GM19372 (cell line): Measurements from ENCODE around the gene SRMS.

Experiments
- ATAC-seq: cut with Tn5 transposase; IDR thresholded peaks from one replicate; pipeline ENCODE4 v1.9.1; 2021; ENCODE audit warnings: mild to moderate bottlenecking, low read depth, moderate library complexity; ENCODE audit not compliant: unreplicated experiment

The SRMS gene, protein sequence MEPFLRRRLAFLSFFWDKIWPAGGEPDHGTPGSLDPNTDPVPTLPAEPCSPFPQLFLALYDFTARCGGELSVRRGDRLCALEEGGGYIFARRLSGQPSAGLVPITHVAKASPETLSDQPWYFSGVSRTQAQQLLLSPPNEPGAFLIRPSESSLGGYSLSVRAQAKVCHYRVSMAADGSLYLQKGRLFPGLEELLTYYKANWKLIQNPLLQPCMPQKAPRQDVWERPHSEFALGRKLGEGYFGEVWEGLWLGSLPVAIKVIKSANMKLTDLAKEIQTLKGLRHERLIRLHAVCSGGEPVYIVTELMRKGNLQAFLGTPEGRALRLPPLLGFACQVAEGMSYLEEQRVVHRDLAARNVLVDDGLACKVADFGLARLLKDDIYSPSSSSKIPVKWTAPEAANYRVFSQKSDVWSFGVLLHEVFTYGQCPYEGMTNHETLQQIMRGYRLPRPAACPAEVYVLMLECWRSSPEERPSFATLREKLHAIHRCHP

DNA sequence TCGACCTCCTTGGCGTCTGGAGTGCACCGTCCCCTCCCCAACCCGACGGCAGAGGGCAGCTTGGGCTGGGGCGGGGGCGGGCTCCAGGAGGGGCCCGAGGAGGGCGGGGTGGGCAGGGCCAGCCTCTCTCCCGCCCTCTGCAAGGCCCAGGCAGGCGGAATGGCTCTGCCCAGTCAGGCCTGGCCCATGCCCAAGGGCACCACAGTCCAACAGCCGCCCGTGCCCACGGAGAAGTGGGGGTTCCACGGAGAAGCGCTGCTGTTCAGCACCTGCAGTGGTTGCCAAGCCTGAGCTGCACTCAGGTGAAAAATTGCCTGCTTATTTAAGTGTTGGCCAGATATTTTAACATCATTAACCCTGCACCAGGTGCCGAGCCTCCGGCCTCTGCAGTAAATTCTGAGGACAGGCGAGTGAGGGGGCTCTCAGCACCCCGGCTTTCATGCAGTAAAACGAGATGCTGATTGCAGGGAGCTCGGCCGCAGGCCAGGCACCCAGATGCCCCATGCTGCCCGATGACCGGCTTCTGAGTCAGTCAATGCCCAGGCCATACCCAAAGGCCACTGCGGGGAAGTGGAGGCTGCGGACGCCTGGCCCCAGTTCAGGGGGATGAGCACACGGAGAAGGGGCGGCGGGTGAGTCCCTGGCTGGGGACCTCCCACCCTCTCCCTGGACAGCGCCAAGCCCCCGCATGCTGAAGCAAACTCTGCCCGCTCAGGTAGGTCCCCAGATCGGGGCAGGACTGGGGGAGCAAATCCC, at the start of gene SRMS:
SRMS (minus strand) TSS at position 25 of the 756 bp plus-strand sequence. CDS start 286 bp downstream, outside the sequence.
- no peak for ATAC-seq

DNA sequence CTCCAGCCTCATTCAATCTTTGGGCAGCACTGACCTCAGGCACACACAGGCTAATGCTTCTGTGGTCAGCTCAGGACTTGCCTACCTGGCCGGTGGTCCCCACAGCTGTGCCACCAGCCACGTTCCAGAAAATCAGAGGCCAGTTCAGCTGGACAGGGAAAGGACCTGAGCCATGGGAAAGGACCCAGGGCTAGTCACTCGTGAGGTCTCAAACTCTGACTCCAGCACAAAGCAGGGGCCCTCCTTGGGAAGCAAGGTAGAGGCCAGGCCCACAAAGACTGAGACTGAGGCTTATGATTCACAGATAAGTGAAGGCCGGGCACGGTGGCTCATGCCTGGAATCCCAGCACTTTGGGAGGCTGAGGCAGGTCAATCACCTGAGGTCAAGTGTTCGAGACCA, 48.9 kb upstream of the SRMS start:
- ATAC-seq = no peak

DNA sequence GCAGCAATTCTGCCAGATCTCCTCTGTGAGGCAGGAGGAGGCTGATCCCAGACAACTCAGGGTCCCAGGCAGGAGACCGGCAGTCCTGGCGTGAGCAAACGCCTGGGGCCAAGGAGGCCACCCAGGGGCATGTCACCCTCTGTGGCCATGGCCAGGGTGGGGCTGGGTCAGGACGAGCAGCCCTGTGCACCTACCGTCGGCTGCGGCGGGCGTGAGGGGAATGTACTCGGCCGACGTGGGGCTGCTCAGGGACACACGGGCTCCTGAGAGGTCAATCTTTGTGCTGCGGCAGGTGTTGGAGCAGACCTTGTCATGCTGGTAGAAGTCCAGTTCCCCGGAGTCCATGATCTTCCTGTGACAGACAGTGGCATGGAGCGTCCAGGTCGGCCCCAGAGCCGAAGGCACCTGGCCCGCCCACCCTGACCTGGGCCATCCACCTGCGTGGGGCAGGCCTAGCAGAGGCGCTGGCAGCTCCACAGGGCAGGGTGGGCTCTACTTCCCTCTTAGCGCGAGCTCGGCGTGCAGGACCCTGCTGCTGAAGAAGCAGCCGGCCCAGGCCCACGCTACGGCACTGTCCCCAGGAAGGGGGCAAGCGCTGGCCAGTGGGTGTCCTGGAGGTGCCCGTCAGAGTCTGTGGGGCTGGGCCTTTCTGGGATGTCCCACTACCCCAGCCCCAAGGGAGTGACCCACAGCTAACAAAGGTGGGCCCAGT, 48.0 kb upstream of the SRMS start:
- no peak for ATAC-seq

- no peak for ATAC-seq
Measured at GRCh38 chr20:63594043-63594561, 46.6 kb upstream of the SRMS start.

DNA sequence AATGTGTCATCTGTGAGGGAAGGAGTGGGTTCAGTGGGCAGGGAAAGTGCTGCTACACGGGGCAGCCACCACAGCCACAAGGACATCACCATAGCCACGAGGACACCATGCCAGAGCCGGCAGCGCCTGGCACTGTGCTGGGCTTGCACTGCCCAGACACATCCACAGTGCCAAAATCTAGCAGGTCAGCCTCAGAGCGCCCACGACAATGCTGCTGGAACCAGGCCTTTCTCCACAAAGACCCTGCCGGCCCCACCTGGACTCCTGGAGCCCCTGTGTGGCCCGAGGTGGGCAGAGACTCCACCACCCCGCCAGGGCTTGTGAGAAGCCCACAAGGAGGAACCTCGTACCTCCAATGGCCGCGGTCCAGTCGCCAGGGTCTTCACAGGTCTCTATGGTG, 45.1 kb upstream of the SRMS start:
- ATAC-seq = no peak

DNA sequence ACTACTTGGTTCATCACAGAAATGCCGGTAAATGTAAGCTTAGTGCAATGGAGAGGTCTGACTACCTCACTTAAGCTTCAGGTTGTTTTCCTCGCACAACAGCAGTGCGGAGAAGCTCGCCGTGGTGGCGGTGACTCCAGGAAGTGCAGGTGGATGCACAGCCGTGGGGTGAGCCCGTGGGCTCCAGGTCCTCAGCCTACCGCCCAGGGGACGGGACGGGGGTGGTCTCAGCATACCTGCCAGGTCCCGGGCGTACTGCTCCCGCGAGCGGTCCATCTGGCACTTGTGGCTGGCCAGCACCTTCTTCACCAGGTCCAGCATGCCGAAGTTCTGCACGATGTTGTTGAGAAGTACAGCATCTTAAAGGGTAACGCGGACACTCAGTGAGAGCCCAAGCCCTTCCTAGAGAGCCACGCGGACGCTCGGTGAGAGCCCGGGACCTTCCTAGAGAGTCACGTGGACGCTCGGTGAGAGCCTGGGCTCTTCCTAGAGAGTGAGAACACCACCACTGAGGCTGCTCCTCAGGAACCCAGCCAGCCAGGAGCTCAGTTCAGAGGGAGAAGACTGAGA, 44.3 kb upstream of the SRMS start:
- ATAC-seq = no peak

DNA sequence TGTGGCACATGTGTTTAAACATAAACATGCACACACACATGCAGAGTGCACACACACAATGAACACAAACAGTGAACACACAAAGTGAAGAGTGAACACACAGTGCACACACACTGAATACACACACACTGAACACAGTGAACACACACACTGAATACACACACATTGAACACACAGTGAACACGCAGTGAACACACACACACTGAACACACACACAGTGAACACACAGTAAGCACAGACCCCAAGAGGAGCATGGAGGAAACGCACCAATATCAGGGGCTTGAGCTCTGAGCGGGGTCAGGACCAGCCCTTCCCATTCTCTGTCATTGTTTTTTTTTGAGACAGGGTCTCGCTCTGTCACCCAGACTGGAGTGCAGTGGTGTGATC, 43.6 kb upstream of the SRMS start:
- no peak for ATAC-seq

DNA sequence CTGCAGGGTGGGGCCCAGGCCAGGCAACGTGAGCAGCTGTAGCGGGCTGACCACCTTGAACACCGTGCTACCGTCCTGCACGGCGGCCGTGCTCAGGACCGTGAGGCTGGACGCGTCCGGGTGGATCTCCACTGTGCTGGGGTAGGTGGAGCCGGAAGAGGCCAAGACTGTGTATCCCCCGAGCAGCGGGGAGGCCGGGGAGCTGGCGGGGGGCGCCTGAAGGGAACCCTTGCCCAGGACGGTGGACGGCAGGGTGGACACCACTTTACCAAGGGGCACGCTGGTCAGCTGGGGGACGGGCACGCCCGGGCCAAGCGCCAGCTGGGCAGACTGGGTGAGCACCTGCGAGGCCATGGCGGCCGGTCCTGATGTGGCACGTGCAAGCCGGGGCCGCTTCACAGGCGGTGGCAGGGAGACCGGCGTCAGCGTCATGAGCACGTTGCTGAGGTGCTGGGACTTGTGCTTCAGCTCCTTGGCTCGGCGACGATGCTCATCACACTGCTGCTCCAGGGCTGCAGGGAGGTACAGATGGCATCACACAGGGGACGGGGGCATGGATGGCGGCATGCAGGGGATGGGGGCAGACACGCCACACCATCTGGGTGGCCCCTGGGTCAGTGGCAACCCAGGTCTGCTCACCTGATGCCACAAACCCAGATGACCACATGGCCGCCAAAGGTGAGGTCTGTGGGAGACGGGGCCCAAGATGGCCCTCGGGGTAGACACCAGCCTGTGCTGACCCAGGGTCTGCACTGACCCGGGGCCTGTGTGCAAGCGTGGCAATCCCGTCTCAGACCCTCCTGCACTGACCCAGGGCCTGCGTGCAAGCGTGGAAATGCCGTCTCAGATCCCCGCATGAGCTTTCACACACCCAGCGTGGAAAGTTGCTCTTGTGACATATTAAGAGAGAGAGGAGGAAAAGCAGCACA, 42.9 kb upstream of the SRMS start:
- no peak for ATAC-seq

DNA sequence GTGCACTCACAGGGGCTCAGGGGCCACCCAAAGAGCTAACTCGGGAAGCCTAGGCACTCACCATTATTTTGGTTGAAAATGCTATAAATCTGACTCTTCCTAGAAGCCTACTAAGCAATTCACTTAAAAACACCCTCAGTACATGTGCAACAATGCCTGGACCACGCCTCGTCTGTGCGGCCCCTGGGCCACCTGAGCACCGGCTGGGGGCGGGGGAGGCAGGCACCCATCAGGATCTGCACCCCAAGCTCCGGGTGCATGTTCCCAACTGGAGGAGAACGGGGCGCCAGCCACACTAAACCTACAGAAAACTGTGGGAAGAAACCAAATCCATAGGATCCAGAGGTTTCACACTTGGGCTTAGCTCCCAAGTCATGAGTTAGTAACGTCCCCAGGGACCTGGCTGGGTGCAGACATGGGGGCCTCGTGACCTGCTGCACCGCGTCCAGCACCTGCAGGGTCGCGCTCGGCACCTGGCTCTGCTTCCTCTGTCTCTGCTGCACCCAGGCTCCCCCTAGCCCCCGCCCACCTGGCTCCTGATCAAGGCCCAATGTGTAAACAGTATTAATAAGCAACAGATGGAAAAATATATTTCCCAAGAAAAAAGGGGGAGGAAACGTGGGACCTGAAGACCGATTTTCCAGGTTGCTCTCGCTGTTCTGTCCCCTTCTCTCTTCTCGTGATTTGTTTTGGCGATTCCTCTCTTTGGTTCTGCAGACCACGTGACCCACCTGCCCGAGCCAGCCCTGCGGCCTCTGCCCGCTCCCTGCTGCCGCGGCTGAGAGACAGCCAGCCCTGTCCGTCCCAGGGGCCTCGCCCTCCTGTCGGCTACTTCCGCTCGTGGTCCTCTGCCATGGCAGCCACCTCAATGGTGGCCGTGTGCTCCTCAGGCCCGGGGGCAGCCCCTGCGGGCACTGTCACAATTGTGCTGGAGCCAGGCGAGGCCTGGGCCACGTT, 42.0 kb upstream of the SRMS start:
- ATAC-seq = no peak

DNA sequence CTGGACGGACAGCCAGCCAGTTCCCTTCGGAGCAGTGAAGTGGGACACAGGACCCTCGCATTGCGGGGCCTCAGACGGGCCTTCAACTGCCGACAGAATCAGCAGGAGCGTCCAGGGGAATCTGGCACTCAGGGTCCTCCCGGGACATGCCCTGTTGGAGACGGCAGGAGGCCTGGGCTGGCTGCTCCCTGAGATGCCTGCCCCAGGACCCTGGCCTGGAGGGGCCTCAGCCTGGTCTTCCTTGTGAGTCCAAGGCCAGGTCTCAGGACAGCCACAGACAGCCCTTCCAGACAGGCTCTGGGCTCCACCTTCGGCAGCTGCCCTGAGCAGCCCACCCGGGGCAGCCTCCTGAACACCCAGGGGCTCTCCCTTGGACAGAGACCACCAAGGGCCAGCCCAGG, 41.1 kb upstream of the SRMS start:
- no peak for ATAC-seq

- no peak for ATAC-seq
Measured at GRCh38 chr20:63587776-63588591, 40.4 kb upstream of the SRMS start.

DNA sequence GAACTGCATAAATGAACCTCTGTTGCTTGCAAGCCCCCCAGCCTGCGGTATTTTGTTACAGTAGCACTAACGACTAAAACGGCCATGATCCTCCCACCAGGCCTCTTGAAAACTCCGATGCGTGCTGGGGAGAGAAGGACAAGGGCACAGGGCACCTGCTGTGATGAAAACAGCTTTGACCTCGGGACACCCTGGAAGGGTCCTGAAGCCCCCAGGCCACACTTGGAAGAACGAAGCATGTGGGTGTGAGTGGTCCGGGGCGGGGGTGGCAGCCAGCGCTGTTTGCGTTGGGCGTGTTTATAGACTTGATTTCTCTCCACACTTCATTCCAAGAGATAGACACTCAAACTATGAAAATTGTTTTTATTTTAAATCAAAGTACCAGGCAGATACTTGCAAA, 39.7 kb upstream of the SRMS start:
- no peak for ATAC-seq

GRCh38 chr20:63586797-63587196, 39.2 kb upstream of the SRMS start:
- ATAC-seq = no peak

DNA sequence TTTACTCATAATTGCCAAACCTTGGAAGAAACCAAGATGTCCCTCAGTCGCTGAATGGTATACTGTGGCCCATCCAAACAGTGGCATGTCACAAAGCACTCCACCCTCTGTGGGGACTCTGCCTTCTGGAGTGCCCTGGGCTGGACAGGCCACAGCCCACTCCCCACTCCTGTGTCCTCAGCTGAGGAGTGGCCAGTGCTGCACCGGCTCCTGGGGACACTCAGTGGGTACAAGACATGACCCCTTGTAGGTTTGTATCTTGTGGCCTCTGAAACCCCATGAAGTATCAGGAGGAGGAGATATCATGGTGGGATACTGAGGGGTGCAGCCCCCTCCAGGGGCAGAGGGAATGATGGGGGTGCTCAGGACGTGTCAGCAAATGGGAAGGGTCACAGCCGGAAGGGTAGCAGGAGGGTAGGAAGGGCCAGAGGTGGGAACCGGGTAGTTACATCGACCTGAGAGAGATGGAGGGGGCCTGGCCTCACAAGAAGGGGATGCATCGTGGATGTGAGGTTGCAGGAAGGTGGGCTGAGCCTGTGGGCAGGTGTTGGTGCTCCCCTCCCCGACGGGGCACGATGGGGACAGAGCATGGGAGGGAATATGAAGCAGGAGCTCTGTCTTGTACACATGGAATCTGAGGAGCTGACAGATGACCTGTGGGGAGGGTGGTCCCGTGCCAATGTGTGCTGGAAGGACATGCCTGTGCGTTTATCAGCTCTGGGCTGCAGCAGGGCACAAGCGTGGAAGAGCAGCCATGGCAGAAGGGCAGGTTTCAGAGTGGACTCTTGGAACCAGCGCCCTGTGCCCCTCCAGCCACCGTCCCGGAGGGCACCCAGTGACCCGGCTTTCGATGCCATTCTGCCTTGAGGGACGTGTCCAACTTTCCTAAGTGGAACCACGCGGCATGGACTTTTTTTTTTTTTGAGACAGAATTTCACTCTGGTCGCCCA, 38.3 kb upstream of the SRMS start:
- ATAC-seq = no peak

DNA sequence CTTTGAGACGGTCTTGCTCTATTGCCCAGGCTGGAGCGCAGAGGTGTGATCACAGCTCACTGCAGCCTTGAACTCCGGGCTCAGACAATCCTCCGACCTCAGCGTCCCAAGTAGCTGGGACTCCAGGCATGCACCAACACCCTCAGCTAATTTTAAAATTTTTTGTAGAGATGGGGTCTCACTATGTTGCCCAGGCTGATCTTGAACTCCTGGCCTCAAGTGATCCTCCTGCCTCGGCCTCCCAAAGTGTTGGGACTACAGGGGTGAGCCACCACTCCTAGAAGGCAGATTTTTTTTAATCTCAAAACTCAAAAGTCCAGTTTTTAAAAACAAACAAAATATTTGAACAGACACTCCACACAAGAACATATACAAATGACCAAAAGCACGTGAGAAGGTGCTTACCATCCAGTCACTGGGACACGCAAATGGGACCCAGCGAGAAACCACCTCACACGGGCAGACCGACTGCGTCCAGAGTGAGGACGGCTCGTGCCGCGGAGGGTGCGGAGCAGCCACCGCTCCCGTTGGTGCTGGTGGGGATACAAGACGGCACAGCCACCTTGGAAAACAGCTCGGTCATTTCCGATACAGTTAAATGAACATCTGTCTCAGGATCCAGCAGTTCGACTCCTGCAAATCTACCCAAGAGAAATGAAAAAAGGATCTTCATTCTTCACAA, 35.0 kb upstream of the SRMS start:
- no peak for ATAC-seq
